Psoas muscle (tissue), 8 donors: ENCODE results near the gene ANG. TPM values are rescaled to one million over a fixed set of nuclear protein-coding genes. Genes with fewer than 3 reads are reported as not detected.

Source experiments
- ATAC-seq, 4 donors: fragments of 200-7000 bp; cut with Tn5 transposase; one replicate each; pipeline ENCODE4 v1.9.1; 2020; ENCODE audit warnings: moderate library complexity in 3 of 4, mild to moderate bottlenecking in 2 of 4
- DNase-seq, 2 donors: peaks; one replicate each; pipeline ENCODE4 v3.0.0-alpha.2; 2020
- H3K27ac ChIP-seq: fragments of 200-600 bp; one replicate; pipeline ENCODE4 v1.8.0; 2022
- H3K27me3 ChIP-seq, 3 donors: fragments of 200-600 bp in 1 of 3; one replicate each; pipeline versions ENCODE4 v1.6.1 to v1.8.0; 2013 to 2022; ENCODE audit warnings: low read length in 2 of 3, mild to moderate bottlenecking in 2 of 3, moderate library complexity in 1 of 3; ENCODE audit not compliant: insufficient read depth in 3 of 3
- H3K36me3 ChIP-seq, 2 donors: fragments of 200-600 bp in 1 of 2; one replicate each; pipeline versions ENCODE4 v1.6.1 to v1.8.0; 2013 to 2022; ENCODE audit warnings: low read depth in 1 of 2, mild to moderate bottlenecking in 1 of 2, moderate library complexity in 1 of 2; ENCODE audit not compliant: insufficient read depth in 1 of 2
- H3K4me1 ChIP-seq: fragments of 200-600 bp; one replicate; pipeline ENCODE4 v1.8.0; 2022
- H3K4me3 ChIP-seq: fragments of 200-600 bp; one replicate; pipeline ENCODE4 v1.8.0; 2022; ENCODE audit warnings: mild to moderate bottlenecking
- H3K9me3 ChIP-seq: fragments of 200-600 bp; one replicate; pipeline ENCODE4 v1.8.0; 2022
- CTCF ChIP-seq: fragments of 200-600 bp; IDR thresholded peaks from one replicate; pipeline ENCODE4 v1.8.0; 2022; ENCODE audit warnings: antibody characterized with exemption
- WGBS, 3 donors: extraction: QIAGEN DNeasy Blood & Tissue Kit; methylation state at CpG; one replicate each; pipeline versions ENCODE4 v1.1.6 to v1.1.7; 2013; 5-methylcytosine and 5-hydroxymethylcytosine counted together
- intact Hi-C, 2 donors: fragments of 100-400 bp; cut with DNase I; formaldehyde crosslinking; loops; one replicate each; pipeline versions ENCODE4 v1.11.0 to v1.14.2; 2022
- polyA plus RNA-seq, 3 donors: library from polyadenylated mRNA; stranded (reverse); fragments of 200-250 nt; gene quantifications; one replicate each; pipeline ENCODE4 v1.2.3, GENCODE V29; 2013
- total RNA-seq, 4 donors: library from RNA; stranded (reverse); fragmentation: NEBNext Ultra II Directional in 2 of 4; extraction: Animal tissue kit (Norgen Biotek cat#: 25700) in 2 of 4; gene quantifications; one replicate each; pipeline versions ENCODE4 v1.2.1 to v1.2.4, GENCODE V29; 2021 to 2023
- donor health status: healthy with polysubstance abuse.
- donor health status: DM: no; HTN: no; CAD: no; lungs with moderate emphysema.
- donor health status: Bipolar disorder and iron deficiency.
- donor health status: healthy.
- donor health status: DM: yes; HTN: yes; CAD: no.
- donor health status: DM: no; HTN: no; CAD: no.
- donor health status: DM: no; HTN: no; CAD: no.
- donor health status: DM: yes; HTN: yes; CAD: no.

ANG gene
- total and polyA plus RNA-seq, 7 donors = 1.3 to 6.5 (median 3.5) TPM

GRCh38 chr14:20730891-20731290 lies 42.3 kb downstream of the ANG start:
- no peak overlapping the region for H3K27ac ChIP-seq
- peaks cover 0 to 7% (median 0%) of the 10 kb centered on the region in 3 donors for H3K27me3 ChIP-seq
- no peak for ATAC-seq
- H3K36me3 ChIP-seq = no peaks in the 10 kb centered on the region
- no peak for TF ChIP-seq CTCF
- no peaks in the 10 kb centered on the region for H3K4me1 ChIP-seq
- DNase-seq = no peak
- H3K4me3 ChIP-seq = no peak overlapping the region
- no peaks in the 10 kb centered on the region for H3K9me3 ChIP-seq
- whole genome bisulfite sequencing, 3 donors = 68 to 74% (median 73%) methylated on average over 6 of the region's 6 CpGs
- intact Hi-C loops = no loop called here

GRCh38 chr14:20732477-20732876 lies 43.9 kb downstream of the ANG start:
- Histone ChIP-seq H3K4me3 (no peak overlapping the region), H3K36me3 (no peaks in the 10 kb centered on the region), H3K27me3 (no peaks in the 10 kb centered on the region), H3K9me3 (no peaks in the 10 kb centered on the region), H3K27ac (no peak overlapping the region), H3K4me1 (no peaks in the 10 kb centered on the region)
- DNase-seq (no peak), ATAC-seq (no peak)
- WGBS, 3 donors = 82 to 84% (median 82%) methylated on average over 5 of the region's 5 CpGs
- no peak for TF ChIP-seq CTCF
- intact Hi-C loops = no loop called here

GRCh38 chr14:20732979-20733635 lies 44.5 kb downstream of the ANG start:
- Histone ChIP-seq H3K4me1 (no peaks in the 10 kb centered on the region), H3K9me3 (no peaks in the 10 kb centered on the region), H3K27me3 (no peaks in the 10 kb centered on the region), H3K36me3 (no peaks in the 10 kb centered on the region), H3K27ac (no peak overlapping the region), H3K4me3 (no peak overlapping the region)
- ATAC-seq = no peak
- intact Hi-C loops = no loop called here
- TF ChIP-seq CTCF = no peak
- DNase-seq = no peak
- 47 to 48% (median 48%) methylated on average over 6 of the region's 6 CpGs for WGBS, 3 donors

- no peak overlapping the region for H3K4me3 ChIP-seq
- H3K4me1 ChIP-seq = no peaks in the 10 kb centered on the region
- DNase-seq = no peak
- no peak for ATAC-seq
- intact Hi-C loops = no loop called here
- H3K9me3 ChIP-seq = no peaks in the 10 kb centered on the region
- H3K27ac ChIP-seq = no peak overlapping the region
- H3K27me3 ChIP-seq = no peaks in the 10 kb centered on the region
- no peaks in the 10 kb centered on the region for H3K36me3 ChIP-seq
- WGBS, 3 donors = 39 to 49% (median 43%) methylated on average over 6 of the region's 6 CpGs
- no peak for TF ChIP-seq CTCF
Observed at GRCh38 chr14:20733684-20734429, 45.3 kb downstream of the ANG start.
